Dermis blood vessel endothelial cell (primary cell): ENCODE data around the gene SEPTIN12. TPM values are rescaled to one million over a fixed set of nuclear protein-coding genes. Genes with fewer than 3 reads are reported as not detected.

Source experiments
- DNase-seq: peaks from one replicate; pipeline ENCODE4 v3.0.0; 2010
- total RNA-seq: library from RNA; depleted of rRNA; stranded (reverse); fragments of >200 nt; gene quantifications from 2 replicates; pipeline ENCODE4 v1.2.3, GENCODE V29; 2014

SEPTIN12 gene
- total RNA-seq, 1 donor from 2014 or later: not detected

DNA sequence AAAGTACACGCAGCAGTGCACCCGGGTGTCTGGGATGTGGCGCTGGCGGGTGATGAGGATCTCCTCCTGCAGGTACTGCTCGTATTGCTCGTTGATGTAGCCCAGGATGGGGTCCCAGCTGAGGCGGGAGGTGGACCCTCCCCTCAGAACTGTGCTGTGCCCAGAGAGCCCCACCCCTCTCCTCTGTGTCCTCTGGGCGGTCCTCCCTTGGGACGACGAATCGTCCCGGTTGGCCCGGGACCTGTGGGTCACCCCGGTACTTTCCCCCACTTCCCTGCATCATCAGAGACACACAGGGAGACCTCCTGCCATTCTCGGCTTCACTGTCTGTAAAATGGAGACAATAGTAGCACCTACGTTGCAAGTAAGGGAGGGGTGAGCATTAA is 4.2 kb downstream of the SEPTIN12 start:
- DNase-seq: no peak

GRCh38 chr16:4783251-4783950 is 4.7 kb downstream of the SEPTIN12 start:
- DNase-seq: no peak

DNA sequence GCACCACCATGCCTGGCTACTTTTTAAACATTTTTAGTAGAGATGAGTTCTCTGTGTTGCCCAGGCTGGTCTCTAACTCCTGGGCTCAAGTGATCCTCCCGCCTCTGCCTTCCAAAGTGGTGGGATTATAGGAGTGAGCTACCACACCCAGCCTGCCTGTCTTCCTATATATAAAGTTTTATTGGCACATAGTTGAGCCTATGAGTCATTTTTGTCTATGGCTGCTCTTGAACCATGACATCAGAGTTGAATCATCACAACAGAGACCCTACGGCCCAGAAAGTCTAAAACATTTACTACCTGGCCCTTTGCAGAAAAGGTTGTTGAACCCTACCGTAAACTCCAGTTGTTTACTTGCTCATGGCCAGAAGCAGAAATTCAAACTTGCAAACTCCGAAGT is 7.9 kb downstream of the SEPTIN12 start:
- DNase-seq: no peak

DNA sequence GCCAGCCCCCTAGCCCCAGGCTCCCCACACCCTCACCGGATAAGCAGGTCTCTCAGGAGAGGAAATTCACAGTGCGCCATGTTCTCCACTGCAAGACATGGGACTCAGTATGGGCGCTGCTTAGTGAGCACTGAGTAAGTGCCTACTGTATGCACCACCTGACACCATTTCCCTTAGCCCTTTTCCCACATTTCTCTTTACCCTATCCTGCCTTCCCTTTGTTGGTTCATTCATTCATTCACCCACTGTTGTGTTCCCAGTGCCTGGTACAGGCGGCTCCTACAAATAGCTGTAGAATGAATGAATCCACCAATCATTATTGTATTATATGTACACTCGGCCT is 10.1 kb downstream of the SEPTIN12 start:
- no peak for DNase-seq

- DNase-seq: no peak
Measured at GRCh38 chr16:4777339-4778049, 10.7 kb downstream of the SEPTIN12 start.

DNA sequence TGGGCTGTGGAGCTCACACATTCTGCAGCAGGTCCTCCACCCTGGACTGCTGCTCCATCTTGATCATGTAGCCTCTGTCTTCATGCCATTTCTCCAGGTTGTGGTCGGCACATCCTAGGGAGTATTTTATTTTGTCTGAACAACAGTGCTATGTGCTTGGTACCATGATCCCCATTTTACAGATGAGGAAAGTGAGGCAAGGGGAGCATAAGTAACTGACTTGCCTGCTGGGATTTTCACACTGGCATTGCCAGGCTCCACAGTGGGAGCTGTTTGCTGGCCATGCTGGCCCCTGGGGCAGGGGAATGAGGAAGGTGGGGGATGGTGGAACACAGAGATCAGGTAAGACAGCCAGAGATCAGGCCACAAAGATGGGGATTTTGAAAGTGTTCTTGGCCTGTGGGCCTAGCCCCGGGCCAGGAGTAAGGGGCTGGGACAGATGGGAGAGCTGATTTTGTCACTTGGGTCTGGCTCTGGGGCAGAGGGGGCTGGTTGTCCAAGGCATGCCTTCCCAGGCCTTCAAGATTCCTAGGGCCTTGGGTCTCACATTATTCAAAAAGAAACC is 11.9 kb downstream of the SEPTIN12 start:
- DNase-seq: no peak

- DNase-seq: no peak
Measured at GRCh38 chr16:4775005-4775404, 13.1 kb downstream of the SEPTIN12 start.

- no peak for DNase-seq
Measured at GRCh38 chr16:4772351-4772750, 15.8 kb downstream of the SEPTIN12 start.

GRCh38 chr16:4771646-4772045 is 16.5 kb downstream of the SEPTIN12 start:
- DNase-seq: no peak

- DNase-seq: no peak
Measured at GRCh38 chr16:4769306-4769638, 18.9 kb downstream of the SEPTIN12 start.

DNA sequence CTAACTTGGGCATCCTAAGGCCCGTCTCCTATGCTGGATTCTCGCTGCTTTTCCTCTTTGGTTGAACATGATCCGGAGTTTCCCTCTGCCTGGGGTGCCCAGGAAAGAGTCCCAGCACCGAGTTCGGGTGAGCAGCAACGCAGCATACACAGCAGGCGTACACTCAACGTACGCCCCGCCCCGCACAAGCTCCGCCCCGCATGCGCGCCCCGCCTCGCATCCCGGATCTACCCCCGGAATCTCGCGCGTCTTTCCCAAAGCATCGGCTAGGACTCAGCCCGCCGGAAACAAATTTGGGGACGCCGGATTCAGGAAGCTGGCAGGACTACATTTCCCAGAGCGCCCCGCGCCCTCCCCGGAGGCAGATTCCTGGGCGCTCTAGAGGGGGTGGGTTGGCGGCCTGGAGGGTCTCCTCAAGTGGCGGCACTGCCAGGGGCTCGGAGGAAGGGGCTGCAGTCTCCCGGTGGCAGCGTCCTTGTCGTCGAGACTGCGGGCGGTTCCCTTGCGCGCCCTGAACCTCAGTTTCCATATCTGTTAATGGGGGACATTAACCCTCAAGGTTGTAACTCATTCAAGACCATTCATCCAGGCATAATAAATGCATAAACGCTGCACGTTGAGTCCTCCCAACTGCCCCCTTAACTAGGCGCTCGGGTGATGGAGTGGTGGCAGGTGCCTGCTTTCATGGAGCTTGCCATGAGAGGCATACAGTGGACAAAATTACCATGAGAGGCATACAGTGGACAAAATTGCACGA is 19.4 kb downstream of the SEPTIN12 start:
- DNase-seq: peak; percentile 96

GRCh38 chr16:4767872-4768548 is 20.1 kb downstream of the SEPTIN12 start:
- DNase-seq: peak; percentile 30

GRCh38 chr16:4766875-4767628 is 21.1 kb downstream of the SEPTIN12 start, which contains the start of gene ZNF500:
Gene ZNF500, minus strand, starts transcription at chr16:4767162. Its CDS starts 1,184 bp downstream, at chr16:4765978.
- peak; percentile 98 for DNase-seq

DNA sequence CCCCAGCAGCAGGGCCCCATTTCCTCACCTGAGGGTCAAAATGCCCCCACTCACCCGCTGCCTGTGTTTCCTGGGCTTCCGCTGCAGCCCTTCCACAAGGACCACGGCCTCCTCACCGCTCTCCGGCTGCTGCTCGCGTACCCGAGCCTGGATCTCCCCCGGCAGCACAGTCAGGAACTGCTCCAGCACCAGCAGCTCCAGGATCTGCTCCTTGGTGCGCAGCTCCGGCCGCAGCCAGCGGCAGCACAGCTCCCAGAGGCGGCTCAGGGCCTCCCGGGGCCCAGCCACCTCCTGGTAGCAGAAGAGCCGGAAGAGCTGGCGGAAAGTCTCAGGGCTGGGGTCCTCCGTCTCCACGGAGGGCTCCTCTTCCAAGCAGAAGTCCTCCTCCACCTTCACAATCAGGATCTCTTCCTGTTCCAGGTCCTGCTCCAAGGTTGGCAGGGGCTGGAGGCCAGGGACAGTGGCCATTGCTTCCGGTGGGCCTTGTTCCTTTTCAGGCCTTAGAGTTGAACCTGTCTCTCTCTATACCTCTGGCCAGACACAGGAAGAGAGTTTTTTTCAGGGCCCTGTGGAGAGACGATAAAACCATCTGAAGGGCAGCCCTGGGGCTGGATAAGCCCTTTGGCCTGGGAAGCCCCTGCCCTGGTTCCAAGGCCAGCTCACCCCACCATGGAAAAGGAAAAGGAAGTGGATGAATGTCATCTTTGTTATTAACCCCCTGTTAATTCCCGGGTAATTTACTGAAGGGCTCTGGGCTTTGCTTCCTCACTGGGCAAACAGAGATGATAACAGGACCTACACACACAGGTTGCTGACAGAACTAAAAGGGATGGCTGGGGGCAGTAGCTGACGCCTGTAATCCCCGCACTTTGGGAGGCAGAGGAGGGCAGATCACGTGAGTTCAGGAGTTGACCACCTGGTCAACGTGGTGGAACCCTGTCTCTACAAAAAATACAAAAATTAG is 22.4 kb downstream of the SEPTIN12 start:
- DNase-seq: no peak

- DNase-seq: no peak
Measured at GRCh38 chr16:4763791-4764190, 24.4 kb downstream of the SEPTIN12 start.

DNA sequence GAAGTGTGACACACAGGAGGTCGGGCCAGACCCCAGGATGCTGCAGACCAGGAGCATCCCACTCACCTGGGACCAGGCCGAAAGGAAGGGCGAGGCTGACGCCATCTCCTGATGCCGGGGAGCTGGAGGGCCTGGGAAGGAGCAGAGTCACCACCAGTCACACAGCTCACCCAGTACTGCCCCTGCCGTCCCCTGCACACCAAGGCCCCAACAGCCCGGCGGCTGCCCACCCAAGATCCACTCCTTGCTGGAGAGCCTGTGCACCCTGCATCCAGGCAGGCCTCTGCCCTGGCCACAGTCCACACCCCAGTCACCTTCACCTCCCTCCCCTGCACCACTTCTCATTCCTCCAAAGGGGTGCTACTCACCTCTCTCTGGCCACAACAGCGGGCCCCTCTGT is 25.9 kb downstream of the SEPTIN12 start:
- no peak for DNase-seq

GRCh38 chr16:4760221-4760910 is 27.8 kb downstream of the SEPTIN12 start:
- DNase-seq: no peak

DNA sequence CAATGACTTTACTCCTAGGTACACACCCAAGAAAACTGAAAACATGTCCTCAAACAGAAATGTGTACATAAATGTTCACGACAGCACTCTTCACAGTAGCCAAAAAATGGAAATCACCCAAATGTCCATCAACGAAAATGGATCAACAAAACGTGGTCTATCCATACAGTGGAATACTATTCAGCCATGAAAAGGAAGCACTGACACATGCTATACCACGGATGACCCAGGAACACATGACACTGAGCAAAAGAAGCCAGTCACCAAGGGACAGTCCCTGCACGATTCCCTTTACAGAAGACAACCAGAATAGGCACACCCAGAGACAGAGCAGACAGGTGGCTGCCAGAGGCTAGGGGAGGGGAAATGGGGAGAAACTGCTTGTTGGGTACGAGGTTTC is 32.5 kb downstream of the SEPTIN12 start:
- no peak for DNase-seq

DNA sequence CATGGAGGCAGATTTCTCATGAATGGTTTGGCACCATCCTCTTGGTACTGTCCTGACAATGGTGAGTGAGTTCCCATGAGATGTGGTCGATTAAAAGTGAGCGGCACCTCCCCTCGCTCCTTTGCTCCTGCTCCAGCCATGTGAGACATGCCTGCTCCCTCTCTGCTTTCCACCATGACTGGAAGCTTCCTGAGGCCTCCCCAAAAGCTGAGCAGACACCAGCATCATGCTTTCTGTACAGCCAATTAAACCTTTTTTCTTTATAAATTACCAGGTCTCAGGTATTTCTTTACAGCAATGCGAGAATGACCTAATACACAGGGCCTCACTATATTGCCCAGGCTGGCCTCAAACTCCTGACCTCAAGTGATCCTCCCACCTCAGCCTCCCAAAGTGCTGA is 33.3 kb downstream of the SEPTIN12 start:
- no peak for DNase-seq

GRCh38 chr16:4753227-4753626 is 34.9 kb downstream of the SEPTIN12 start:
- DNase-seq: no peak
